A549 (cell line): Measurements from ENCODE around the gene MGMT. TPM values are rescaled to one million over a fixed set of nuclear protein-coding genes. Genes with fewer than 3 reads are reported as not detected.

ENCODE experiments used
- ATAC-seq, 2 experiments: fragments of 200-7000 bp in 1 of 2; fragments of >200 bp in 1 of 2; cut with Nextera tagmentation in 1 of 2; cut with Tn5 transposase in 1 of 2; 3 replicates each; pipeline versions ENCODE4 v1.8.0 to v1.9.1; 2018 to 2020; ENCODE audit warnings: mild to moderate bottlenecking in 1 of 2, moderate library complexity in 1 of 2
- CTCF ChIA-PET: fragments of 300-600 bp; sonication (Branson Sonifier 250); formaldehyde crosslinking; extraction: SDS; loops from one replicate; lab custom pipeline; 2021; ENCODE audit warnings: antibody characterized with exemption, inconsistent platforms; lab: Yijun Ruan, JAX
- POLR2A ChIA-PET: fragments of 350-600 bp; formaldehyde crosslinking; extraction: SDS; loops from one replicate; lab custom pipeline; 2021; ENCODE audit warnings: antibody characterized with exemption, inconsistent platforms; lab: Yijun Ruan, JAX
- DNase-seq, 2 experiments: peaks; one replicate each; pipeline versions ENCODE4 v3.0.0 to v3.0.0-alpha.2; 2011 to 2016; ENCODE audit warnings: low read depth in 1 of 2, low spot score in 1 of 2
- FAIRE-seq: peaks from 2 replicates; lab custom pipeline; 2011; peaks lifted over from hg19 to GRCh38; lab: Jason Lieb, UNC
- H3K27ac ChIP-seq, 2 experiments: fragments of >200 bp; sonication (Bioruptor Twin); formaldehyde crosslinking; 3 replicates each; pipeline ENCODE4 v1.5.1; 2016 to 2017
- H3K4me1 ChIP-seq: fragments of >200 bp; sonication (Bioruptor Twin); formaldehyde crosslinking; 3 replicates; pipeline ENCODE4 v1.6.1; 2016
- H3K4me2 ChIP-seq: fragments of >200 bp; sonication (Bioruptor Twin); formaldehyde crosslinking; 3 replicates; pipeline ENCODE4 v1.6.1; 2016
- H3K4me3 ChIP-seq: fragments of >200 bp; sonication (Bioruptor Twin); formaldehyde crosslinking; 3 replicates; pipeline ENCODE4 v1.5.1; 2016
- H3K9me3 ChIP-seq: fragments of >200 bp; sonication (Bioruptor Twin); formaldehyde crosslinking; 3 replicates; pipeline ENCODE4 v1.6.1; 2016
- BHLHE40 ChIP-seq: IDR thresholded peaks from 2 replicates; pipeline ENCODE4 v1.6.1; 2012; ENCODE audit warnings: low read depth, low read length, inconsistent platforms
- CBX8 ChIP-seq: fragments of 200-600 bp; sonication (generic); IDR thresholded peaks from 2 replicates; pipeline ENCODE4 v1.6.1; 2016
- CHD2 ChIP-seq: fragments of 150-350 bp; IDR thresholded peaks from 2 replicates; pipeline ENCODE4 v1.6.1; 2014; ENCODE audit warnings: low read length; ENCODE audit not compliant: partially characterized antibody
- CHD4 ChIP-seq: fragments of 200-600 bp; sonication (generic); IDR thresholded peaks from 2 replicates; pipeline ENCODE4 v1.6.1; 2016; ENCODE audit warnings: antibody characterized with exemption, mild to moderate bottlenecking, borderline replicate concordance
- EHF ChIP-seq: fragments of 250-450 bp; sonication (Bioruptor Pico); IDR thresholded peaks from 2 replicates; pipeline ENCODE4 v1.5.0; 2020; ENCODE audit warnings: mild to moderate bottlenecking
- FOSB ChIP-seq: fragments of 250-450 bp; sonication (Bioruptor Pico); IDR thresholded peaks from 2 replicates; pipeline ENCODE4 v1.5.0; 2020; ENCODE audit warnings: mild to moderate bottlenecking, moderate library complexity
- FOSL2 ChIP-seq, 2 experiments: fragments of 450-650 bp in 1 of 2; fragments of >200 bp in 1 of 2; sonication (Bioruptor Twin) in 1 of 2; formaldehyde crosslinking; IDR thresholded peaks; 2 replicates each; pipeline versions ENCODE4 v1.5.0 to v1.6.1; 2016 to 2020; ENCODE audit warnings: mild to moderate bottlenecking in 1 of 2, moderate library complexity in 1 of 2
- FOXS1 ChIP-seq: fragments of 250-450 bp; sonication (Bioruptor Pico); IDR thresholded peaks from 2 replicates; pipeline ENCODE4 v1.5.0; 2020; ENCODE audit warnings: mild to moderate bottlenecking, moderate library complexity
- HOXA7 ChIP-seq: fragments of 250-450 bp; sonication (Bioruptor Pico); IDR thresholded peaks from 2 replicates; pipeline ENCODE4 v1.5.0; 2020; ENCODE audit warnings: mild to moderate bottlenecking, moderate library complexity
- KDM1A ChIP-seq: fragments of 200-600 bp; sonication (generic); IDR thresholded peaks from 2 replicates; pipeline ENCODE4 v1.6.1; 2016; ENCODE audit warnings: low read depth, mild to moderate bottlenecking
- KDM5A ChIP-seq: fragments of 200-600 bp; sonication (generic); IDR thresholded peaks from 2 replicates; pipeline ENCODE4 v1.6.1; 2016; ENCODE audit warnings: antibody characterized with exemption, mild to moderate bottlenecking
- MAFK ChIP-seq: fragments of 450-650 bp; IDR thresholded peaks from 2 replicates; pipeline ENCODE4 v1.6.1; 2014; ENCODE audit not compliant: partially characterized antibody
- MAX ChIP-seq: IDR thresholded peaks from 2 replicates; pipeline ENCODE4 v1.6.1; 2012
- NR3C1 ChIP-seq: fragments of >200 bp; sonication (Bioruptor Twin); formaldehyde crosslinking; IDR thresholded peaks from 3 replicates; pipeline ENCODE4 v1.6.1; 2017
- PBX3 ChIP-seq: IDR thresholded peaks from 2 replicates; pipeline ENCODE4 v1.6.1; 2012
- POLR2A ChIP-seq: IDR thresholded peaks from 2 replicates; pipeline ENCODE4 v1.6.1; 2012; ENCODE audit warnings: mild to moderate bottlenecking, low read length
- RCOR1 ChIP-seq: fragments of 150-350 bp; IDR thresholded peaks from 2 replicates; pipeline ENCODE4 v1.6.1; 2014; ENCODE audit warnings: antibody characterized with exemption, low read length, low read depth
- SMC3 ChIP-seq: fragments of >200 bp; sonication (Bioruptor Twin); formaldehyde crosslinking; IDR thresholded peaks from 3 replicates; pipeline ENCODE4 v1.6.1; 2018; ENCODE audit warnings: inconsistent platforms
- TP53 ChIP-seq: fragments of 250-450 bp; sonication (Bioruptor Pico); IDR thresholded peaks from 2 replicates; pipeline ENCODE4 v1.5.0; 2021; ENCODE audit warnings: mild to moderate bottlenecking, moderate library complexity
- USF2 ChIP-seq: fragments of 450-650 bp; IDR thresholded peaks from 2 replicates; pipeline ENCODE4 v1.6.1; 2014; ENCODE audit warnings: antibody characterized with exemption
- ZC3H11A ChIP-seq: fragments of 450-650 bp; IDR thresholded peaks from 2 replicates; pipeline ENCODE4 v1.6.1; 2014; ENCODE audit warnings: antibody characterized with exemption, mild to moderate bottlenecking
- ZNF302 ChIP-seq: fragments of 250-450 bp; sonication (Bioruptor Pico); IDR thresholded peaks from 2 replicates; pipeline ENCODE4 v1.9.0; 2021; ENCODE audit warnings: inconsistent platforms, mild to moderate bottlenecking, moderate library complexity
- ZSCAN20 ChIP-seq: fragments of 250-450 bp; sonication (Bioruptor Pico); IDR thresholded peaks from 2 replicates; pipeline ENCODE4 v1.8.0; 2022; ENCODE audit warnings: mild to moderate bottlenecking, moderate library complexity
- WGBS: methylation state at CpG from one replicate; pipeline ENCODE4 v1.1.6; 2017; ENCODE audit errors: missing lambda C conversion rate; 5-methylcytosine and 5-hydroxymethylcytosine counted together
- polyA plus RNA-seq, 4 experiments: library from polyadenylated mRNA; depleted of rRNA in 3 of 4; stranded (reverse); fragments of >200 nt; fragmentation: RNase III in 1 of 4; extraction: RNeasy Plus Mini Kit Qiagen cat#74134 plus additional on column Dnase treatment in 1 of 4; gene quantifications; 2 replicates in 3 of 4; 3 replicates in 1 of 4; pipeline ENCODE4 v1.2.3, GENCODE V29; 2011 to 2017
- TF ChIP-seq, protein P1 (sequence below): fragments of 250-450 bp; sonication (Bioruptor Pico); IDR thresholded peaks from 2 replicates; pipeline ENCODE4 v1.5.0; 2021; ENCODE audit warnings: mild to moderate bottlenecking, moderate library complexity, borderline replicate concordance
- TF ChIP-seq, protein P2 (sequence below): fragments of >200 bp; sonication (Bioruptor Twin); formaldehyde crosslinking; IDR thresholded peaks from 3 replicates; pipeline ENCODE4 v1.6.1; 2016

MGMT gene
- polyA plus RNA-seq, 2 of the 4 experiments (the other 2 are of a cell fraction), result 4.9 to 5.2 TPM

GRCh38 chr10:129513312-129513711, 46.3 kb downstream of the MGMT start:
- Histone ChIP-seq H3K9me3 (no peaks in the 10 kb centered on the region; the same call in 2 of the 3 replicates), H3K4me2 (no peak overlapping the region), H3K4me3 (no peak overlapping the region), H3K27ac (no peak overlapping the region), H3K4me1 (no peaks in the 10 kb centered on the region)
- CTCF ChIA-PET, result no interaction called here
- WGBS, result 40% methylated on average over 8 of the region's 8 CpGs
- no peak for ATAC-seq
- FAIRE-seq, result no peak
- no peak for DNase-seq
- POLR2A ChIA-PET, result no interaction called here
- TF ChIP-seq ZC3H11A (no peak), CHD2 (no peak), RCOR1 (no peak), PBX3 (no peak), BHLHE40 (no peak), SMC3 (no peak), ZNF302 (CRISPR knock-in tag) (no peak), FOXS1 (CRISPR knock-in tag) (no peak), POLR2A (no peak), USF2 (no peak), CHD4 (no peak), EHF (CRISPR knock-in tag) (no peak), HOXA7 (CRISPR knock-in tag) (no peak), CBX8 (no peak), NR3C1 (no peak), ZSCAN20 (CRISPR knock-in tag) (no peak), KDM5A (no peak)
- TF ChIP-seq, protein P1, sequence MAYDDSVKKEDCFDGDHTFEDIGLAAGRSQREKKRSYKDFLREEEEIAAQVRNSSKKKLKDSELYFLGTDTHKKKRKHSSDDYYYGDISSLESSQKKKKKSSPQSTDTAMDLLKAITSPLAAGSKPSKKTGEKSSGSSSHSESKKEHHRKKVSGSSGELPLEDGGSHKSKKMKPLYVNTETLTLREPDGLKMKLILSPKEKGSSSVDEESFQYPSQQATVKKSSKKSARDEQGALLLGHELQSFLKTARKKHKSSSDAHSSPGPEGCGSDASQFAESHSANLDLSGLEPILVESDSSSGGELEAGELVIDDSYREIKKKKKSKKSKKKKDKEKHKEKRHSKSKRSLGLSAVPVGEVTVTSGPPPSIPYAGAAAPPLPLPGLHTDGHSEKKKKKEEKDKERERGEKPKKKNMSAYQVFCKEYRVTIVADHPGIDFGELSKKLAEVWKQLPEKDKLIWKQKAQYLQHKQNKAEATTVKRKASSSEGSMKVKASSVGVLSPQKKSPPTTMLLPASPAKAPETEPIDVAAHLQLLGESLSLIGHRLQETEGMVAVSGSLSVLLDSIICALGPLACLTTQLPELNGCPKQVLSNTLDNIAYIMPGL, result no peak
- TF ChIP-seq, protein P2, sequence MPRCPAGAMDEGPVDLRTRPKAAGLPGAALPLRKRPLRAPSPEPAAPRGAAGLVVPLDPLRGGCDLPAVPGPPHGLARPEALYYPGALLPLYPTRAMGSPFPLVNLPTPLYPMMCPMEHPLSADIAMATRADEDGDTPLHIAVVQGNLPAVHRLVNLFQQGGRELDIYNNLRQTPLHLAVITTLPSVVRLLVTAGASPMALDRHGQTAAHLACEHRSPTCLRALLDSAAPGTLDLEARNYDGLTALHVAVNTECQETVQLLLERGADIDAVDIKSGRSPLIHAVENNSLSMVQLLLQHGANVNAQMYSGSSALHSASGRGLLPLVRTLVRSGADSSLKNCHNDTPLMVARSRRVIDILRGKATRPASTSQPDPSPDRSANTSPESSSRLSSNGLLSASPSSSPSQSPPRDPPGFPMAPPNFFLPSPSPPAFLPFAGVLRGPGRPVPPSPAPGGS, result no peak

- DNase-seq (no peak), FAIRE-seq (no peak), ATAC-seq (no peak)
- TF ChIP-seq MAX (no peak), MAFK (no peak), FOSB (CRISPR knock-in tag) (no peak), FOSL2 (IDR thresholded peaks at IDR 0.05) (no peak), FOSL2 (CRISPR knock-in tag; IDR thresholded peaks at IDR 0.05) (no peak), TP53 (CRISPR knock-in tag) (no peak), ZNF302 (CRISPR knock-in tag) (no peak), KDM1A (no peak), POLR2A (no peak), CHD4 (no peak)
- H3K9me3 ChIP-seq, result no peaks in the 10 kb centered on the region; the same call in 2 of the 3 replicates
- no peak overlapping the region for H3K4me2 ChIP-seq
- no peak overlapping the region for H3K4me3 ChIP-seq
- ChIA-PET CTCF (no interaction called here), POLR2A (no interaction called here)
- H3K27ac ChIP-seq, result no peak overlapping the region
- no peaks in the 10 kb centered on the region for H3K4me1 ChIP-seq
- 46% methylated on average over 17 of the region's 22 CpGs for WGBS
These were observed 47.8 kb downstream of the MGMT start for GRCh38 chr10:129514568-129515451.
